NCI-H69 (cell line): ENCODE results near the gene NAA35.
A peak's percentile ranks its signal among the peaks of the same experiment; 100 is the strongest.
"Not testable (repeated sequence)": the region's sequence is repeated elsewhere in the genome, so short reads cannot be mapped to it uniquely, and the experiment has no call there.

ENCODE experiments used
- DNase-seq: peaks from one replicate; lab custom pipeline; 2025; lab: John Stamatoyannopoulos, UW

NAA35 gene

DNA sequence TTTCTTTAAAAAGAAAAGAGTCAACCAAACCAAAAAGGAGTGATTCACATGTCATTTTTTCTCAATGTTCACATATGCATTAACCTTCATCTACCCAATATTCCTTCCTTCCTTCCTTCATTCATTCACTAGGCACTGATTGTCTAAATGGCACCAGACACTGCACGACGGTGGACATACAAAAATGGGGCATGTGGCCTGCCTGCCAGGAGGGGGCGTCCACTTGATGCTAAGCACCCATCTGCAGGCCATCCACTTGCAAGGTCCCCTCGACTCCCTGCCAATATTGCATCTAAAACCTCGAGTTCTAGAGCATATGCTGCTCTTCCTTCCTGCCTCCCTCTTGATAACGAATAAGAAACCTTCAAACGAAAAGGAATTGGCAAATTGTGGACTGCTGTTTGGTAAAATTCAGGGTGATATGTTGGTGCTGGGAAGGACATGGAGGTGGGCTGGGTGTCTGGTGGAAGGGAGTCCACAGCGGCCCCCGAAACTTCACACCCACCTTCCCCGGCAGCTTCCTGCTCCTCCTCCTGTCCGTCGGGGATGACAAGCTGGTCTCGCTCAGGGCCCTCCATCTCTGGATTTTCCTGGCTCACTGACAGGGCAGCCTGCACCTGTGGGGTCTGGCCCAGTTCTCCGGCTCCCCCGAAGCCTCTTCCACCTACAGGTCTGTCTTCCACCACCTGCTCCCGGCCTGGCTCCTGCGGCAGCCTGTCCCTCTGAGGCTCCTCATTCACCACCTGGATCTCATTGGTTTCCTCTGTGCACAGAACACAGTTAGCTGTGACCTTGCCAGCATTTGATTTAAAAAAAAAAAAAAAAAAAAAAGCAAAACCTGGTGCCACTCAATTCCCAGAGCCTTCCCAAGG is 94.2 kb downstream of the NAA35 start:
- peak; percentile 75 for DNase-seq

- DNase-seq: peak; percentile 48
Observed at GRCh38 chr9:86035827-86036440, 95.0 kb downstream of the NAA35 start.

- no peak for DNase-seq
Observed at GRCh38 chr9:86036555-86036954, 95.6 kb downstream of the NAA35 start.

DNA sequence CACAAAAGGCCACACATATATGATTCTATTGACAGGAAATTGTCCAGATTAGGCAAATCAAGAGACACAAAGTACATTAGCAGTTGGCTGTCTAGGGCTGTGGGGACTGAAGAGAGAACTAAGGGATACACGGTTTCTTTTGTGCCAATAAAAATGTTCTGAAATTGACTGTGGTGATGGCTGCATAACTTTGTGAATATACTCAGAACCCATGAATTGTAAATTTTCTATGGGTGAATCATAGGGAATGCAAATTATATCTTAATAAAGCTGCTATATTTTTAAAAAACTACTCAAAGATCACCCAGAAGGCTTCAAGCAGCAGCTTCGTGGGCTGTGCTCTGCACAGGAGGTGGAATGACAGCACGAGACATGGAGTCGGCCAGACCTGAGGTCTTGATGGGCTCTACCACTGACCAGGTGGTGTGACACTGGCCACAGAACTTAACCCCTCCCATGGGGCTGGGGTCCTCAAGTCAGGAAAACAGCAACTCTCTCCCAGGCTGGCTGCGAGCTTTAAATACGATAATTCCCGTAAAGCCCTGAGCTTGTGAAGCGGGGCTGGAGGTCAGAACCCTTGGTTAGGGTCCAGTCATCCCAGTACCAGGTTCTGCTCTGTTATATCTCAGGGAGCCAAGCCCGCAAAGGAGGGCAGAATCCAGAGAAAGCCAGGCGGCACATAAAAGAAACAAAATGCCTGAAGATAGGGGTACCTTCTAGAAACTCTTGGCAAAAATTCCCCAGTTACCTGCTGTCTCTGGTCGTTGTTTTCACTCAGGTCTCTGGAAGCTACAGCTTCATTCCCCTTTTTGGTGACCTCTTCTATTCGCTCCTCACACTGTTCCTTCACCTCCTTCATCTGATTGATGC is 99.3 kb downstream of the NAA35 start:
- DNase-seq: no peak

GRCh38 chr9:86040861-86041155 is 99.9 kb downstream of the NAA35 start:
- DNase-seq: no peak

- DNase-seq: no peak
Observed at GRCh38 chr9:86041311-86041741, 100.4 kb downstream of the NAA35 start.

GRCh38 chr9:86042199-86042978 is 101.4 kb downstream of the NAA35 start:
- DNase-seq: peak; percentile 20

- DNase-seq: no peak
Observed at GRCh38 chr9:86043586-86043985, 102.6 kb downstream of the NAA35 start.

GRCh38 chr9:86043999-86044398 is 103.1 kb downstream of the NAA35 start:
- no peak for DNase-seq

DNA sequence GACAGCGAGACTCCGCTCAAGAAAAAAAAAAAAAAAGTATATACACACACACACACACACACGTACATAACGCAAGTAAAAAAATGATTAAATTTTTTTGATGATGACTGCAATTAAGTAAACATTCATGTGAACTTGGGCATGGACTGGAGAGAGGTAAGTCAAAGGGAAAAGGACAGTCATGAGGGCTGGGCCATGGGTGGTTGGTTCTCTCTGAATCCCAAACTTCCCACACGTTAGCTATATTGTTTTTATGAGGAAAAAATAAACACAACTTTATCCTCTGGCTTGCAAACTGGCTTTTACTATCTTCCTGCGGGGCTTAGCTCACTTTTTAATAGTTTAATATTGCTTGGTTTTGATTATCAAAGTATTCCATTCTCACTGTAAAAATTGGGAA is 104.7 kb downstream of the NAA35 start:
- DNase-seq: no peak

GRCh38 chr9:86046071-86046636 is 105.2 kb downstream of the NAA35 start:
- DNase-seq: no peak

DNA sequence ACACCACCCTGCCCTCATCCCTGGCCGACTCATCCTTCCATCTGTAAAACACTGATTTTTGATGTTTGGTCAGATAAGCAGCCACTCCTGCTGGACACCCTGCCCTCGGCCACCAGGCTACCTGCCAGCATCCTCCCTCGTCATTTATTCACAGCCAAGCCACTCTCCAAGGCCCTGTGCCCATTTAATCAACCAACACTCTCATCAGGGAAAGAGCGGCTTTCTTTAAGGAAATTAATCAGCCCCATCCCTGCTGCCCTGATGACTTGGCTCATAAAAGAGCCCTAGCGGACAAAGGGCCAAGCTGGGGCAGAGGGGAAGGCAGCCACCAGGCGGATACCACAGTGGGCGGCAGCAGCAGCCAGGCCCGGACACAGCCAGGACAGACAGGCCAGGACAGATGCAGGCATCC is 106.0 kb downstream of the NAA35 start:
- DNase-seq: no peak

DNA sequence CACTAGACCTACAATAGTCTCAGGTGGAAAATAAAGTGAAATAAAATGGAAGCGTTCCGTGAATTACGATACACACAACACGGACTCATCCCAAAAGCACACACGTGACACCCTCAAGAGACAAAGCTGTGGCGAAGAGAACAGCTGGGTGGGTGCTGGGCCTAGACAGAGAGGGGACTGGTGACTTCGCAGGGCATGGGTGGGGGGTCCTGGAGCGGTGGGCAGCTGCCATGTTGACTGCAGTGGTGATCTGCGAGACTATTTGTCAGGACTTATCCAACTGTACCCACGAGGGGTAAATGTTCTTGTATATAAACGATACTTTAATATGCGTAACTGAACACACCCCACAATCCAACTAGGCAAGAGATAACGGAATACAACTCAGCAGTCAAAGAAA is 106.4 kb downstream of the NAA35 start:
- DNase-seq: no peak

- DNase-seq: not testable (repeated sequence)
Observed at GRCh38 chr9:86048018-86048742, 107.2 kb downstream of the NAA35 start.

- no peak for DNase-seq
Observed at GRCh38 chr9:86052556-86053468, 111.9 kb downstream of the NAA35 start.

DNA sequence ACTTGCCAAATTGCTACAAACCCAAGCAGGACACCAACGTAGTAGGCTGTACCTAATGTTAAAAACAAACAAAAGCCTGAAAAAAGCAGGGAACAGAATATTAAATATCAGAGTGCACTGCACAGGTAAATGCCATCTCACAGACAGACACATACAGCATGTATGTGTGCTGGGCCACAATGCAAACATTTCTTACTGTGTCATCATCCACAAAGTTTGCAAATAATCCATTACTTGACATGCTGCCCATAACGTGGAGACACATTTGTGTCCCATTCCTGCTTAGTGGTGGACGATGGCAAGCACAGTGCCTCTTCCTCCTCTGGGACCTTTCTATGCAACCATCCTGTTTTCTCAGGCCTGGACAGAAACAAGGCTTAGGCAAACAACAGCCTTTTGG is 113.7 kb downstream of the NAA35 start:
- DNase-seq: no peak

DNA sequence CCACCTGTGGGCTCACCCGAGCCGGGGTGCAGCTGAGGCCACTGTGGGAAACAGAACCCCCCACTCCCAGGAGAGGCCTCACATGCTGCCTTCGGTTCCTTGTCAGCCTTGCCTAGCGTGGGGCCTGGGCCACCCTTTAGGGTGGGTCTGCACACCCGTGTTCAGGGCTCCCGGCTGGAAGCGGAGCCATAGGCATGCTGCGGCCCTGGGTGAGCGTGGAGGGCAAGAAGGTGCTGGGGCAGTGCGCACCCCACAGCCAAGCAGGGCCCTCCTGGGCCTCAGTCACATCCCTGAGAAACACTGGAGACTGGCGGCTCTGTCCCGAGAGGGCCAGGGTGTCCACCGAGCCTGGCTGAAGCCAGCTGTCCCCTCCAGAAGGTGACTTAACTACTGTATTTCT is 116.5 kb downstream of the NAA35 start:
- no peak for DNase-seq

- no peak for DNase-seq
Observed at GRCh38 chr9:86061972-86062739, 121.2 kb downstream of the NAA35 start.
